HT-29 (cell line): ENCODE measurements around the gene KIFAP3. TPM values are rescaled to one million over a fixed set of nuclear protein-coding genes. Genes with fewer than 3 reads are reported as not detected.

Experiments used
- DNase-seq: peaks from one replicate; pipeline ENCODE4 v3.0.0-alpha.2; 2015; ENCODE audit warnings: low spot score
- total RNA-seq: library from RNA; depleted of rRNA; stranded (reverse); fragments of >200 nt; shearing (Covaris generic); gene quantifications from 2 replicates; pipeline ENCODE4 v1.2.3, GENCODE V29; 2014

KIFAP3 gene
- total RNA-seq, 1 experiment from 2014 or later = 3.5 TPM

DNA sequence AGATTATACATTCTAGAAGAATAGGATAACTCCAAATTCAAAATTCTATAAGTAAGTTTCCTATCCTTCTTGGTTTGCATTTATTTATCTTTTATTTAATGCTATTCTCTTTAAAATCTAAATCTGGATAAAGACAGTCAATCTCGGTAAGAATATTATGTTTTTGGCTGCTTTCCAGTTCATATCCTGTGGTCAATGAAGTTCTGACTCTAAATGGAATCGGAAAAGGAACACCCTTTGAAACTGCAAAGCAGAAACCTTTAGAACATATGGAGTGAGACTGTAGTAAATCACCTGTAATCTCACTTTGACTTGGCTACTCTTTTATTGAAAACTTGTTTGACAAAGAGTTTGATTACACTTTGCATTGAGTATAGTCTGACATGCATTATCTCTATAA lies 85.2 kb downstream of the KIFAP3 start:
- no peak for DNase-seq

DNA sequence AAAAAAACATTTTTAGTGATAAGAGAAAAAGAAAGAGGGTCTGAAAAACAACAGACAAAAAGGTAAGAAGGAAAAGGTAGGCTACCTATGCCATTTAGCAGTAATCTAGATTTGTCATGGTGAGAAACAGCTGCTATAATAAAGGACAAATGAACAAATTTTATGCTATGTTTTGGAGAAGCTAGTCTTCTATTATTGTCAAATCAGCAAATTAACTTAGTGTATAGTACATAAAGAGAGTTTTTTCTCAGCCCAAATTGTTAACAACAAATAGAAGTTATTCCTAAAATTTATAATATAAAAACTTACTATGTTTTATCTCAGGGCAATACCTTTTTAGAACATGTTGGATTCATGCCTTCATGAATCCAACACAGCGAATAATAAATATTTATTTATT lies 88.7 kb downstream of the KIFAP3 start:
- no peak for DNase-seq

DNA sequence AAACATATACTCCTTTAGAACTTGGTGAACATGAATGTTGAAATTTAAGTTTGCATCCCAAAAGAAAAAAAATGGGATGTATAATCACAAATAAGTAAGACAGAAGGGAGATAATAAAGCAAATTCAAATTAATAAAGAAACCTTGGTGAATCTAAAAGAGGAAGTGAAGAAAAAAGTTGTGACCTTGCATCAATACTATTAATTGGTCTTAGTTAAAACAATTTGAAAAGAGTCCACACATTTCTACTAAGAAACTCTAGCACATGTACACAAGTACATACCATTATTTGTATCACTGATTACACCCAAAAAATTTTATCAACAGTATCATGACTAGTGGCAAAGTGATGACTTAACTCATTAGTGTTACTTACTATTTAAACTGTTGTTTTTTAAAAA lies 100.4 kb downstream of the KIFAP3 start:
- DNase-seq = no peak

DNA sequence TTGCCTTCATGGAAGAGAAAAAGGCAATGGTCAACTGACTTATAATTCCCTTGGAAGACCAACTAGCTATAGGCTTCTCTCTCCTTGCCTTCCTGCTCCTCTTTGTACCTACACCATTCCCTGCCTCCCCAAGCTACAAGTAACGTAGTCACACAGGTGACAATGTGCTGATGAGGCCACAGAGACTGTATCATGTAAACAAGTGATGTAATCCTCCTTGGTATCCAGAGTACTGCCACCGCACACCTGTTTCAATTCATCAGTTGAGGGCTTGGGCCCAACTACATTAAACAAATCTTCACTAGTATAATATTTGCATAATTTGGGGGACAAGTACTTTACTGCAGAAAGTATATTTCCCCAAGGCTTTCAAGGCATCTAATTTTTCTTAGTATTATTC lies 104.4 kb downstream of the KIFAP3 start:
- DNase-seq = no peak

DNA sequence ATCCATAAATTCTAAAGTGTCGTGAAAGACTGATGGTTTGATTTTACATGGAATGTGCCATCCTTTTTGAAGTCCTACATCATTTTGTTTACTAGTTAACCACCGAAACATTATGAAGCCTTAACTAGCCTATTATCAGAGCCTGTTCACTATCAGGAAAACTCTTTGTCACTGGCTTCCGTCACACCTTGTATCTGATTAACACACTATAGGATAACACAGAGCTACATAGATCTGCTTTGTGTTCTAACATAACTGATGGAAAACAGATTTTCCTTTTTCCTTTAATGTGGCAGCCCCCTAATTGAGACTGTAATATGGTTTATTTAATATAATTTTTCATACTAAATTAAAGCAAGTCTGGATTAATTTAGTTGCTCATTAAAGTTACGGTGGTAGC lies 106.3 kb downstream of the KIFAP3 start:
- no peak for DNase-seq

DNA sequence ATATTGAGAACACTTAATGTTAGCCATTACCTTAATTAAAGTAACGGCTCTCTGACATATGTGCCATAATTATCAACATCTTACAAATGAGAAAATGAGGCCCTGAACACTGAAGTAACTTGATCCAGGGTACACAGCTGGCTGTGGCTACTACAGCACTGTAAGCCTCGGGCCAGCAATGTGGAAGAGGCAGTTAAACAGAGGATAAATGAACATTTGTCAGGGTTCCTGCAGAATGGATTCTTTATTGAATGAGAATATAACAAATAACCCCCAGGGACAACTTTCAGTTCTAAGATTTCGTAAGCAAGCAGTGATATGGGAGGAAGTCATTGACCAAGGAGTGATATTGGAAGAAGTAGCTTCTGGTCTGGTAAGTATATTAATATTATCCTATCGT lies 110.3 kb downstream of the KIFAP3 start:
- no peak for DNase-seq

DNA sequence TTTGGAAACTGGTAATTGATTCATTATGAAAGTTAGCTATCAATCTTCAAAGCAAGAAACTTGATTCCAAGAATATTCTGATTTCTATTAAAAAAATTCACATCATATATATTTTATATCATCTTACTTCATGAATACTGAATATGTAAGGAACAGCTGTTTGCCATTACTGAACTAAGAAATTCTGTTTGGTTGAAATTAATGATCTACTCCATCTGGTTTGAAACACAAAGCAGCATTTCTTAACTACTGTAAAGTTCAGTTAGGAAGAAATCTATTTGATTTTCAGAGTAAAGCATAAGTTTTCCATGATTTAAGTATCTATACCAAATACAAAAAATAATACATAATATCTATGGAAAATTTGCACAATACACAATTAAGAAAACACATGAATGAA lies 114.8 kb downstream of the KIFAP3 start:
- DNase-seq = no peak

DNA sequence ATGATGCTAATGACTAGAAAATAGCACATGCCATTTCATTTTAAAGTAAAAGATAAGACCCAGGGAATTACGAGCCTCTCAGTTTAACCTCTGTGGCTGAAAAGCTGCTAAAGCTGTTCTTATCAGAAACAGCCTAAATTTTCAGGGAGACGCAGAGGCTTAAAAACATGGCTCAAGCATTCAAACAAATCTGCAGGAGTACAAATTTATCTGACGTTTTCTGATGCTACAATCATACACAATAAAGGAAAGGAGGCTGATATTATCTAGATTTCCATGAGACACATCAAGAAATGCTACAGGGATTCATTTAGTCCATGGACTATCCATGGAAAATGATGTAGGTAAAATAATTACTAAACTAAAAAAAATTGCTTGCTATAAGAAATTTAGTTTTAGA lies 115.5 kb downstream of the KIFAP3 start:
- DNase-seq = no peak

DNA sequence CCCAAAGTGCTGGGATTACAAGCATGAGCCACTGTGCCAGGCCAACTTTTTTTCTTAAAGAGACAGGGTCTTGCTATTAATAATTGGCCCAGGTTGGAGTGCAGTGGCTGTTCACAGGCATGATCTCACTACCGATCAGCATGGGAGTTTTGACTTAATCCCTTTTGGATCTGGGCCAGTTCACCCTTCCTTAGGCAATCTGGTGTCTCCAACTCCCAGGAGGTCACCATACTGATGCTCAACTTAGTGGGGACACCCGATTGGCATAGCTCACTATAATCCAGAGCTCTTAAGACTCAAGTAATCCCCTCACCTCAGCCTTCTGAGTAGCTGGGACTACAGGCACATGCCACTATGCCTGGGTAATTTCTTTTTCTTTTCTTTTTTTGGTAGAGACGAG lies 116.6 kb downstream of the KIFAP3 start:
- no peak for DNase-seq

DNA sequence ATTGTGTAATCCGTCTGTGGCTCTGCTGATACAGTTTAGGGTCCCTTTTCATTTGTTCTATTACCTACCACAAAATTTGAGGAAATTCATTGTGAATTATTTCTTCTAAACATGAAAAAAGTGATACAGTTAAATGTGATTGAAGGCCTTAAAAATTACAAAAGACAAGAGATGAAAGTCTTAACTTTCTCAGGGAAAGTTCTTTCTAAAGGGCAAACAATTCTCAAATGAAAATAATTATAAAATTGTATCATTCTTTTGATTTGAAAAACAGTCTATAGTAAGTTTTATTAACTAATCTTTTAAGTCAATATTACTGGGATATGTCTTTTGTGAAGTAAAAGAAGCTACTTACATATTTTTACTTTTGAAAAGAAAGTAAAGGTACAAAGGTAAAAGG lies 123.4 kb downstream of the KIFAP3 start:
- DNase-seq = no peak

DNA sequence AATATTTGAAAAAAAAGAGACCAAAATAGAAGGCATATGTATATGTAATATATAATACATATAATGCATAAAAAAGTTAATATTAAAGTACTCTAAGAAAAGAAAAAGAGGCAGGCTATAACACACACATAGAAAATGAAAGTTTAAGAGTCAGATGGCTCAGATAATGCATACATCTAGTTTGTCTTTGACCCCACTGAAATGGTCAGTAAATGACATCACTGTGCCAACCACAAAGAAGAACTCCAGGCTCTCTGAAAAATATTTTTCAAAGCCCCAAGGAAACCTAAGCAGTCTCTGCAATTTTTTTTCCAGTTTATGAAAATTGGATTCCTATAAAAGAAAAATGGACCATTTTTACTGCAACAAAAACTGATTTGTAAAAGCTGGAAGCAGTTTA lies 125.4 kb downstream of the KIFAP3 start:
- no peak for DNase-seq

DNA sequence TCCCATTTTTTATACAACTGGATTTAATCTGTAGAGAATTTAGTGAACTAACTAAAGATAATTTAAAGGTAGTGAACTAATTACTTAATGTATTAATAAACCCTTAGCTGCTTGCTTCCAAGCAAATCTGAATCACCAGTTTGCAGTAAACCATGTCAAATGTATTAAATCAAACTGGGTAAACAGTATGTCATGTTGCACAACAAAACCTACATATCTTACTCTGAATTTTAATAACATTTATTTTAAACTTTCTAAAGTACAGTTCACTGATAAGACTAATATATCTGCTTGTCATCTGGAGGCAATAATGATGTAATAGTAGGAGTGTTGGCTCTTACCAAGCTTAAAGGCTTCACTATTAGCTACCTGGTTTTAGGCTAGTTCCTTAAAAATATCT lies 128.3 kb downstream of the KIFAP3 start:
- DNase-seq = no peak

DNA sequence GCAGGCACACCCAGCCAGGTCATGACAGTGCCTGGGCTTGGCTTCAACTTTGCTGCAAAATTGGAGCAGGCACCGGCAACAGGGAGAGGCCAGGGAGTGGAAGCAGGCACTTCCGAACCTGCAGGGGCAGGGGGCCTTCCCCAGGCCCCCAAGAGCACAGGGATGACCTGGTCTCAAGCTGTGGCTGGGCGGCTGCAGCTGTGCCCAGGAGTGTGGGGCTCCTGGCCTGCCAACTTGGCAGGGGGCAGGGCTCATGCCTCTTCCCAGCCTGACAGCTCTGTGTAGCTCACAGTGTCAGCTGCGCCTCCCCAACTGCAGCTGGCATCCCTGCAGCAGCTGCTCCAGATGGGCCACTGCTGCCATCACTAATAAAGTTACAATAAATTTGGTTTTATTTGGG lies 129.3 kb downstream of the KIFAP3 start:
- no peak for DNase-seq

DNA sequence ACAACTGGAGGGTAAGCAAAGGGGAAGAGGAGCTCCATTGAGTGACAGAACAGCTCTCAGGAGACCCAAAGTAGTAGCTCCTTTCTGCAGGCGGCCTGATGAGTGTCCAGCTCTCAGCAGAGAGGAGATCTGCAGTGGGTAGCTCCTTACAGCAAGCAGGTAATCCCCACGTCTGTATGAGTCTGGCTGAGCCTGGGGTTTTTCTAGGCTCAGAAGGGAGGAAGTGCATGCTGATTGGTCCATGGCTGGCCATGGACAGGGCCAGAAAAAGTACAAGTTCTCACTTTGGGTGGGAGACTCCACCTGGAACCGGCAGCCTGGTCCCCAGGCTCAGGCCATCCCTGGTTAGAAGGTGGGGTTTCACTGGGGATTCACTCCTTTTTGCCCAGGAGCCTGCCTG lies 129.9 kb downstream of the KIFAP3 start:
- DNase-seq = no peak

DNA sequence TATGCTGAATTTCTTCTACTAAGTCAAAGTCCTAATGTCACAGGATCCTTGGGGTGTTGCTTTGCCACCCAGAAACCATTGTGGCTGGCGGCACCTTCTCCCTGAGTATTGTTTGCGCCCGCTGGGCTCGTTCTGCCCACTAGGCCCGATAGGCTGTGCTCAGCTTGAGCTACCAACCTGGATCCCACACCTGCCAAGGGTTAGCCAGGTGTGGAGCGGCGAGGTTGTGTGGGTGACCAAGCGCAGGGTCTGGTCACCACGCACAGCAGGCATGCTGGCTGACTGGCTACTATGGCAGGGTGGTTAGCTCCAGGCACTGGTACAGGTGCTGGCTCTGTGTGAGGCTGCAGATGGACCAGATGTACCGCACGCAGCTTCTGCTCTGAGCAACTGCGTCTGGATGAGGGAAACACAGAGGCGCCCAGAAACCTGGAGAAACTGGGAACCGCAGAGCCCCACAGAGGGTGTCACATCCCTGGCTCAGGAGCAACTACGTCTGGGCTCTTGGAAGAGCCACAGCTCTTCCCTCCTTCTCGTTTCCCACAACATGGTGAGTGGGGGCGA lies 130.4 kb downstream of the KIFAP3 start:
- DNase-seq = no peak

DNA sequence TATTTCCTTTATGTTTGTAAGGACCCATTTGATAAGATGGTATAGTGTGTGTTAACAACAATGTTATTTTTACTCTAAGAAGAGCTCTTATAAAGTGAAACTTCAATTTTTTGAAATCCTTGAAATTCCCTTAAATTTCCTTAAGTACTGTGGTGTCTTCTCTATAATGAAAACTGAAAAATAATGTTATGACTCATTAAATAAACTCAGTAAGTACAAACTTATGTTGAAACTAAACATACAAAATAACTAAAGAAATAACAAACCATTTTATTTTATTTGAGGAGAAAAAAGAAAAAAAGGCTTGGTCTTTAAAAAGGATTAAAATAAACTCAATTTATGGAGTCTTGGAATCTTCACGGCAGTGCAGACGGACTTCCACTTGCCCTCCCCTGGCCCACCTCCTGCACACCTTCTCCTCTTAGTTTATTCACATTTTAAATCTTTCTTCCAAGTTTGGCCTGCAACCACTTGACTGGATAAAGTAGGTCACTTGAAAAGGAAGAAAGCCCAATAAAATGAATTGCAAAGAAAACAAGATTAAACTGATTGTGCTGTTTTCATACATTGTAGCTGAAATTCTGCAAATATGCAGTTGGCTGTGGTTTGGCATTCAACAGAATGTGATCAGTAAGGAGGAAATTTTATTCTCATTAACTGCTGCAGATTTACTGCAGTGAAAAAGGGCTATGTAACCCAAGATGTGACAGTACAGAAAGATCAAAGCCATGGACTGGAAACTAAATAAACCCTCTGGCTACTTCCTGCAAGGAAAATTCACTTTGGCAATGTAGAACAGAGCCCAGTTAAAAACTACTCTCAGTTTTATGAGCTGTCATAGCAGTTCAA lies 132.3 kb downstream of the KIFAP3 start:
- DNase-seq = peak; percentile 55

DNA sequence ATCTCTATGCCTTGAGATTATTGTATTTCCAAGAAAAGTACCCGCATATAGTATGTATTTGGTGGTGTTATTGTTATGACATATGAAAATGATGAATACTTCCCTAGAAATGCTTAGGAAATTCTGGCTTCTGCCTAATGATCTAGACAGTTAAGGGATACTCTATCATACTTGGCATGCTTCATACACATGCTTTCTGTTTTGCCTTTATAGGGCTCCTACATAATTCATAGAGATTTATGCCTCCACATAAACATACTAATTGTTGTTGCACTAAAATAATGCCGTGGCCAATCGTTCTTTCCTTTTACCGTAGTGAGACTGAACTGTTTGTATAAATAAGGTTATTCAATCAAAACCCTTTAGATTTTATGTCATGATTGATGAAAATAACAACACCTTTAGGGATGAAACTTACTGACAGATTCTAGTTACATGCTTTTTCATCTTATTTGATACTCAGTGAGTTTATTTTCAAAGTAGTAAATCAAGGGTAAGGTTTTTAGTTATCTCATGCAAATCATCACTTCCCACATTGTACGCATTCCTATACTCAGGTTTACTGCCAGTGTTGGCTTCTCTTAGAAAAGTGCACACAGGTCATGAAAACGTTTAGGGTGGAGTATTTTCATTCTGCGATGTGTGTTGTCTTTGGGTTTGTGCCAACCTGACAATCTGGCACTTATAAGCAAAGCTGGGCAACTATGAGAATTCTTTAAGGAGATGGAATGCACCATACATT lies 140.3 kb downstream of the KIFAP3 start:
- DNase-seq = peak; percentile 89

DNA sequence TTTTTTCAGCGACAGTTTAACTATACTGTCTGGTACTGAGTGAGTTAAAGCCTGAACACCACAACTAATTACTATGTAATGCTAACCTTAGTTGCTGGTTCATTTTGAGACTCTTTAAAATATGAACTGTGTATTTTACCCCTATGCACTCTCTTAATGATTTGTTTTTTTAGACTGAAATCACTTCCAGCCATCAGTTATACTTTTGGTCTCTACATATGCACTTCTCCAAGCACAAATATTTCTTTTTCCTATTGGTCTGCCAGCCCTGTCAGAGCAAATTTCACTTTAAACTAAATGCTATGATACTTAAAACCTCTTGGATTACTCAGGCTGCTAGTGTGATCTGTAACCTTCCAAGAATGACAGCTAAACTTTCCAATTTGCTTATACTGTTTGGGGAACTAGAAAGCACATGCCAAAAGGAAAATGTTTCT lies 142.7 kb downstream of the KIFAP3 start:
- DNase-seq = no peak

DNA sequence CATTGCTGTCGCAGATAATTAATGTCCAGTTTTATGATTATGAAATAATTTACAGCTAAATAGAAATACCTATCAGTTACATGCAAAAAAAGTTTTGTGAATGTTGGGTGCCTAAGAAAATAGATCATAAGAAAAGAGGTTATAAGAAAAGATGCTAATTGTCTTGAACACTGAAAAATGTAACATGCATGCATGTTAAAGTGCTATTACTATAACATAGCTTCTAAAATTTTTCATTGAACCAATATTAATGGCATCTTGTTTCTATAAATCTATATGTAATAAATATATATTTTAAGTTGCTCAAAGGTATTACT lies 145.3 kb downstream of the KIFAP3 start:
- no peak for DNase-seq

DNA sequence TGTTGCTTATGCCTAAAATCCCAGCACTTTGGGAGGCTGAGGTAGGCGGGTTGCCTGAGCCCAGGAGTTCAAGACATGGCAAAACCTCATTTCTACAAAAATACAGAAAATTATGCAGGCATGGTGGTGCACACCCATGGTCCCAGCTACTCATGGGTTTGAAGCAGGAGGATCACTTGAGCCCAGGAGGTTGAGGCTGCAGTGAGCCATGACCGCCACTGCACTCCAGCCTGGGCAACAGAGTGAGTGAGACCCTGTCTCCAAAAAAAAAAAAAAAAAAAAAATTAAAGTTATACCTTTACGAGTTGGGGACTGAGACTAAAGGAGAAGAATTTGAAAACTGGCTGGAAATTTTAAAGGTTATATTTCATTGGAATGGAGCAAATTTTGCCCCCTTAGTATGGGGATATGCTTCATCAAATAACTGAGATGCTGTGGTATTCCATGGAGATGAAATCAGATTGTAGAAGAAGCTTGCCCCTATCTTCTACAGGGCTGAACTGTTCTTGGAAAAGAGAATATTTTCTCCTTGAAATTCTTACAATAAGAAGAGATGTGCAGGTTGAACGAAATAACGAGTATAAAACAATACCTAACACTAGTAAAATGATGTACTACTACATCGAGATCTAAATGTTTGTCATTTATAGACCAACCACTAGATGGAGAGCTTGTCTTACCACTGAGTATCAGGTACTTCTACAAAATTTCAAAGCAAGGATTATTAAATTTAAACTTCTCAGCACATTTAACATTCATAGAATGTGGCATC lies 145.9 kb downstream of the KIFAP3 start:
- DNase-seq = peak; percentile 74

DNA sequence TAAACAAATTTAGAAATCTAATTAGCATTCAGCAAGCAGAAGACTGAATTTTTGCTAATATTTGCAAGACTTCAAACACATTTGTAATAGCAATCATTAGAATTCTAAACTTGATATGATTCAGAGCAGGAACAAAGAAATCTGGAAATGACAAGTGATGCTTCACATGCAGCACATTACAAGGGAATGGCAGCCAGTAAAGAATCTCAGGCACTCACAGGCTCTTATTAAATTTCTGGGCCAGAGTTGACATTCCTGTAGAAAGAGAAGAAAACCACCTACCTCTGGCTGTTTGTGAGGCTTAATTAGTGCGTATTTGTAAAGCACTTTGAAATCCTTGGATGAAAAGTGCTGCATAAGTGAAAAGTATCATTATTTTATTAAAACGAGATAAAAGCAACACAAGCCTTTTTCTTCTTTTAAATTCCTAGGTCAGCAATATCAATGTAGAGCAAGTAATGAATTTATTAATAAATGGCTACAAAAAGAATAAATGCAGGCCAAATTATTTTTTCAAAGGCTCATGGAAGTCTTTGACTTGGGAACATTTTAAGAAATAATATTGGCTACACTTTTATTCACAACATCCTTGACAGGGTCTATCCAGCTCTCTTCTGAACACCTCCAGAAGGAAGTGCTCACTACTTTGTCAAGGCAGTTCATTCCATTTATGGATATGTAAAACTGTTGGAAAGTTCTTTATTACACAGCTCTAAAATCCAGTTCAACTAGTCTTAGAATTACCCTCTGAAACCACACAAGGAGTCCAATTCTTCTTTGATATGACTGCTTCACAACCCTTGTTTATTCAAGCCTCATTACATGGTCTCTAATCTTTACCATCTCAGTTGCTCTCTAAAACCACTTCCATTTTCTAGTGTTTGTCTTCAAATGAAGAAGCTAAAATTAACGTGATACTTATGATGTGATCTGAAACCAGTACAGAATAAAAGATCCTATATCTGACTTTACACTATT lies 148.7 kb downstream of the KIFAP3 start:
- peak; percentile 76 for DNase-seq
